Body of pancreas (tissue), 4 donors: ENCODE measurements around the gene ABCB10.

Source experiments
- CTCF ChIP-seq, 7 experiments: fragments of 450-650 bp in 4 of 7; fragments of 200-600 bp in 3 of 7; sonication (generic) in 3 of 7; IDR thresholded peaks; one replicate each; pipeline ENCODE4 v1.5.1; 2016 to 2019; ENCODE audit warnings: antibody characterized with exemption in 7 of 7
- POLR2A ChIP-seq, 3 donors: fragments of 450-650 bp; IDR thresholded peaks; one replicate each; pipeline ENCODE4 v1.6.1; 2016; ENCODE audit warnings: antibody characterized with exemption in 3 of 3, mild to moderate bottlenecking in 2 of 3

GRCh38 chr1:229574679-229575442 is 16.4 kb upstream of the ABCB10 start:
- TF ChIP-seq CTCF (IDR thresholded peaks at IDR 0.05) (no peak), POLR2A (IDR thresholded peaks at IDR 0.05) (no peak)
